ENCODE data around the gene MYO5B.

DNA sequence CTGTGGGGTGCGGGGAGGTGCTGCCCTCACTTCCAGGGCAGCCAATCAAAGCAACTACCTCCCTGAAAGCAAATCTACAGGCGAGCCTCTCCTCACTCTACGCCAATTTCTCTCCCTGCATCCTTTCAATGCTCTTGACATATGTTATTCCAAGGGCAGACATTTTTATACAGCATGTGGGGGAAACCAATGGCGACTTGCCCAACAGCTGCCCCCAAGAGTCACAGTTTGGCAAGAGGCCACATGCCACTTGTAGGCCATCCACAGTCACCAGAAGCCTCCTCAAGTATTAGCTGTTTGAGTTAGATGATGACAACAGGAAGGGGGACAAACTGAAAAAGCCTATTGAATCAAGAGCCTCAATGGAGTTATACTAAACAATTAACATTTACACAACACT, 114.6 kb downstream of the MYO5B start:
- no peak for TF ChIP-seq POLR2A (IDR thresholded peaks at IDR 0.05; ENCODE audit: low read depth, low read length)
- TF ChIP-seq, protein P1, sequence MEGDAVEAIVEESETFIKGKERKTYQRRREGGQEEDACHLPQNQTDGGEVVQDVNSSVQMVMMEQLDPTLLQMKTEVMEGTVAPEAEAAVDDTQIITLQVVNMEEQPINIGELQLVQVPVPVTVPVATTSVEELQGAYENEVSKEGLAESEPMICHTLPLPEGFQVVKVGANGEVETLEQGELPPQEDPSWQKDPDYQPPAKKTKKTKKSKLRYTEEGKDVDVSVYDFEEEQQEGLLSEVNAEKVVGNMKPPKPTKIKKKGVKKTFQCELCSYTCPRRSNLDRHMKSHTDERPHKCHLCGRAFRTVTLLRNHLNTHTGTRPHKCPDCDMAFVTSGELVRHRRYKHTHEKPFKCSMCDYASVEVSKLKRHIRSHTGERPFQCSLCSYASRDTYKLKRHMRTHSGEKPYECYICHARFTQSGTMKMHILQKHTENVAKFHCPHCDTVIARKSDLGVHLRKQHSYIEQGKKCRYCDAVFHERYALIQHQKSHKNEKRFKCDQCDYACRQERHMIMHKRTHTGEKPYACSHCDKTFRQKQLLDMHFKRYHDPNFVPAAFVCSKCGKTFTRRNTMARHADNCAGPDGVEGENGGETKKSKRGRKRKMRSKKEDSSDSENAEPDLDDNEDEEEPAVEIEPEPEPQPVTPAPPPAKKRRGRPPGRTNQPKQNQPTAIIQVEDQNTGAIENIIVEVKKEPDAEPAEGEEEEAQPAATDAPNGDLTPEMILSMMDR (conservative IDR thresholded peaks at IDR 0.05; ENCODE audit: low read depth, low read length): no peak
- TF ChIP-seq SMC3 (IDR thresholded peaks at IDR 0.05; ENCODE audit: low read depth, low read length): no peak
- TF ChIP-seq RAD21 (IDR thresholded peaks at IDR 0.05; ENCODE audit: low read length): no peak
- TF ChIP-seq CEBPB (IDR thresholded peaks at IDR 0.05; ENCODE audit: low read depth, low read length): no peak
- TF ChIP-seq MAFK (IDR thresholded peaks at IDR 0.05; ENCODE audit: low read depth, low read length): no peak
- TF ChIP-seq, protein P2, sequence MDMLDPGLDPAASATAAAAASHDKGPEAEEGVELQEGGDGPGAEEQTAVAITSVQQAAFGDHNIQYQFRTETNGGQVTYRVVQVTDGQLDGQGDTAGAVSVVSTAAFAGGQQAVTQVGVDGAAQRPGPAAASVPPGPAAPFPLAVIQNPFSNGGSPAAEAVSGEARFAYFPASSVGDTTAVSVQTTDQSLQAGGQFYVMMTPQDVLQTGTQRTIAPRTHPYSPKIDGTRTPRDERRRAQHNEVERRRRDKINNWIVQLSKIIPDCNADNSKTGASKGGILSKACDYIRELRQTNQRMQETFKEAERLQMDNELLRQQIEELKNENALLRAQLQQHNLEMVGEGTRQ (IDR thresholded peaks at IDR 0.05; ENCODE audit: low read depth, low read length): no peak
- TF ChIP-seq CHD1 (IDR thresholded peaks at IDR 0.05; ENCODE audit: low read depth, low read length): no peak
- no peak for TF ChIP-seq NFE2L2 (IDR thresholded peaks at IDR 0.05; ENCODE audit: low read depth, low read length)
- TF ChIP-seq FOS (IDR thresholded peaks at IDR 0.05; ENCODE audit: low read depth, low read length): no peak
- TF ChIP-seq RFX5 (IDR thresholded peaks at IDR 0.05; ENCODE audit: low read depth, low read length): no peak
- no peak for TF ChIP-seq MXI1 (IDR thresholded peaks at IDR 0.05; ENCODE audit: borderline replicate concordance, low read depth, low read length)
- no peak for TF ChIP-seq BHLHE40 (IDR thresholded peaks at IDR 0.05; ENCODE audit: low read depth, low read length)

Measured in IMR-90 (cell line).